MCF 10A (cell line): Measurements from ENCODE around the gene C1QTNF9B. TPM values are rescaled to one million over a fixed set of nuclear protein-coding genes. Genes with fewer than 3 reads are reported as not detected.

ENCODE experiments used
- BruUV-seq: library from RNA; stranded (reverse); fragments of 400-500 nt; replicated peaks from 2 replicates; lab custom pipeline; 2021; lab: Mats Ljungman, UMichigan
- CTCF ChIA-PET: fragments of 300-600 bp; sonication (Branson Sonifier 250); formaldehyde crosslinking; extraction: SDS; loops from one replicate; lab custom pipeline; 2021; ENCODE audit warnings: antibody characterized with exemption, inconsistent platforms; lab: Yijun Ruan, JAX
- POLR2A ChIA-PET: fragments of 300-600, 350-650 bp; sonication (Branson Sonifier 250); formaldehyde crosslinking; extraction: SDS; loops from one replicate; lab custom pipeline; 2020; ENCODE audit warnings: antibody characterized with exemption, inconsistent platforms; lab: Yijun Ruan, JAX
- DNase-seq: peaks from one replicate; pipeline ENCODE4 v3.0.0-alpha.2; 2018; ENCODE audit not compliant: unreplicated experiment
- H3K27ac Mint-ChIP-seq: one replicate; pipeline ENCODE4 v1.8.0; 2022; ENCODE audit warnings: mild to moderate bottlenecking, low read depth, mixed read lengths; ENCODE audit not compliant: unreplicated experiment
- H3K27me3 Mint-ChIP-seq: one replicate; pipeline ENCODE4 v1.8.0; 2022; ENCODE audit warnings: mixed read lengths; ENCODE audit not compliant: insufficient read depth, unreplicated experiment
- H3K36me3 Mint-ChIP-seq: one replicate; pipeline ENCODE4 v1.8.0; 2022; ENCODE audit warnings: mild to moderate bottlenecking, moderate library complexity, mixed read lengths; ENCODE audit not compliant: insufficient read depth, unreplicated experiment
- H3K4me1 Mint-ChIP-seq: one replicate; pipeline ENCODE4 v1.8.0; 2022; ENCODE audit warnings: mixed read lengths; ENCODE audit not compliant: insufficient read depth, unreplicated experiment
- H3K4me3 Mint-ChIP-seq: one replicate; pipeline ENCODE4 v1.8.0; 2022; ENCODE audit warnings: mild to moderate bottlenecking, moderate library complexity, mixed read lengths; ENCODE audit not compliant: unreplicated experiment
- H3K9me3 Mint-ChIP-seq: one replicate; pipeline ENCODE4 v1.8.0; 2022; ENCODE audit warnings: mixed read lengths; ENCODE audit not compliant: unreplicated experiment
- intact Hi-C: fragments of 100-400 bp; cut with micrococcal nuclease; formaldehyde crosslinking; loops from 2 replicates; pipeline ENCODE4 v1.14.1; 2022
- total RNA-seq: library from RNA; stranded (reverse); gene quantifications from 2 replicates; pipeline ENCODE4 v1.2.3, GENCODE V29; 2022
- TF ChIP-seq, protein P1 (sequence below): fragments of 200-600 bp; IDR thresholded peaks from one replicate; pipeline ENCODE4 v1.8.0; 2022; ENCODE audit warnings: antibody characterized with exemption, mild to moderate bottlenecking; ENCODE audit not compliant: unreplicated experiment

C1QTNF9B gene
- total RNA-seq, 1 experiment from 2014 or later, result not detected

- CTCF ChIA-PET, result interaction anchor here (0.6 to 5.4 kb wide), 6 partner anchors 15 to 306 kb away, joined by 3 to 54 read pairs (median 6); no protein-coding TSS in a partner anchor
These were observed 25.7 kb upstream of the C1QTNF9B start for GRCh38 chr13:23923031-23923430.

DNA sequence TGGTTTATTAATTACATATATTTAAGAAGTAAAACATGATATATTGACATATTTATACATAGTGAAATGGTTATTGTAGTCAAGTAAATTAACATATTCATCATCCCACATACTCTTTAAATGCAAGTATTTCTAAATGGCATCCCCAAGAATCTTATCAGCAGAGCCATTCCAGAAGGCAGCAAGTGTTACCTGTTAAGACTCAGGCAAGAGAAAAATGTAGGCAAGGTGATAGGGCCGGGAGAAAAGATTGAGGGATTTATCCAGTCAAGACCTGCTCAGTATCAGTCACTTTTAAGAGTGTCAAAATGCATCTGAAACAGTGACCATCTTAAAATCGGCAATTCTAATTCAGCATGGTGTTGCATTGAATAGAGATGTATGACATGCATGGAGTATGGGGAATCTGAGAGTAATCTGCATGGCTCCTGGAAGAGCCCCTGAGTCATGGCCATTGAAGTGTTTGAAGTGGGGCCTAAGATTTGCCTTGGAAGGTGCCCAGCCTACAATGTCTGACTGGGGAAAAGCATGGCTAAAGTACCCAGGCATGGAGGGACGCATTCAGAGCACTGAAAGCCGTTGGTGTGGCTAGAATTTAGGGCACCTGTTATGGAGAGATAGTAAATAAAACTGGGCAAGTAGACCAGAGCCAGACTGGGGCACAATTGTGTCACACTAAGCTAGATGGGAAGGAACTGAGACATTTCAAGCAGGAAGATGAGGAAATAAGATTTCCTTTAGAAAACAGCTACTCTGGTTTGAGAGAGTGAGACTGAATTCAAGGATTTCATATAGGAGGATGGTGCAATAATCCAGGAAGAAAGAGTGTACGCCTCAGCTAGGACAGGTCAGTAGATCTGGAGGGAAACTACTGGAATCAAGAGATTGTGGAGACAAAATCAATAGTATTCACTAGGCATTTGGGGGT lies 25.0 kb upstream of the C1QTNF9B start:
- CTCF ChIA-PET, result interaction anchor here (0.6 to 5.4 kb wide), 13 partner anchors 10 to 326 kb away, joined by 3 to 54 read pairs (median 3); no protein-coding TSS in a partner anchor
- H3K27me3 Mint-ChIP-seq, result peaks cover 34% of the 10 kb centered on the region

More at GRCh38 chr13:23923031-23923430, 25.7 kb upstream of the C1QTNF9B start:
- no peak for DNase-seq
- Mint-ChIP-seq H3K27me3 (peaks cover 26% of the 10 kb centered on the region), H3K4me1 (no peaks in the 10 kb centered on the region), H3K36me3 (no peaks in the 10 kb centered on the region), H3K9me3 (no peaks in the 10 kb centered on the region), H3K4me3 (no peak overlapping the region), H3K27ac (no peak overlapping the region)
- BruUV-seq, result no TSS peak
- POLR2A ChIA-PET, result no interaction called here
- TF ChIP-seq, protein P1, sequence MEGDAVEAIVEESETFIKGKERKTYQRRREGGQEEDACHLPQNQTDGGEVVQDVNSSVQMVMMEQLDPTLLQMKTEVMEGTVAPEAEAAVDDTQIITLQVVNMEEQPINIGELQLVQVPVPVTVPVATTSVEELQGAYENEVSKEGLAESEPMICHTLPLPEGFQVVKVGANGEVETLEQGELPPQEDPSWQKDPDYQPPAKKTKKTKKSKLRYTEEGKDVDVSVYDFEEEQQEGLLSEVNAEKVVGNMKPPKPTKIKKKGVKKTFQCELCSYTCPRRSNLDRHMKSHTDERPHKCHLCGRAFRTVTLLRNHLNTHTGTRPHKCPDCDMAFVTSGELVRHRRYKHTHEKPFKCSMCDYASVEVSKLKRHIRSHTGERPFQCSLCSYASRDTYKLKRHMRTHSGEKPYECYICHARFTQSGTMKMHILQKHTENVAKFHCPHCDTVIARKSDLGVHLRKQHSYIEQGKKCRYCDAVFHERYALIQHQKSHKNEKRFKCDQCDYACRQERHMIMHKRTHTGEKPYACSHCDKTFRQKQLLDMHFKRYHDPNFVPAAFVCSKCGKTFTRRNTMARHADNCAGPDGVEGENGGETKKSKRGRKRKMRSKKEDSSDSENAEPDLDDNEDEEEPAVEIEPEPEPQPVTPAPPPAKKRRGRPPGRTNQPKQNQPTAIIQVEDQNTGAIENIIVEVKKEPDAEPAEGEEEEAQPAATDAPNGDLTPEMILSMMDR, result no peak
- intact Hi-C loops, result no loop called here

DNA sequence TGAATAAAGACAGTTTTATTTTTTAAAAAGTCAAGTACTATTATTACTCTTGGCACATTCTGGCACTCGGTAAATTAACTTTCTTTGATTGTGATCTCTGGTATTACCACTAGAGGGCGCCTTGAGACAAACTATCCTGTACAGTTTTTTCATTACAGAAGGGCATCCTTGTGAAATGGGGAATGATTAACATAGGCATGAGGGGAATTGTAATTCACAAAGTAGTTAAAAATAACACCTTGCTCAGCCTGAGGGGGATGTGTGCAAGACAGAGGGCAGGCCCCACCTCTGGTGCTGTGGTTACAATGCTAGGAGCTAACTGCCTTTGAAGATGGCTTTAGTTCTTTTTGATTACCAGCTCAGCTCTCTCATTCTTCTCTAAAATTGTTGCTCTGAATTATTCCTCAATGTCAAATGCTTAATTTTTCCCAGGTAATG lies 24.2 kb upstream of the C1QTNF9B start:
- no peaks in the 10 kb centered on the region for H3K4me1 Mint-ChIP-seq
- no peaks in the 10 kb centered on the region for H3K9me3 Mint-ChIP-seq
- no peak overlapping the region for H3K4me3 Mint-ChIP-seq
- no TSS peak for BruUV-seq
- ChIA-PET POLR2A (interaction anchor here (0.6 kb wide), 1 partner anchor 299 kb away, joined by 3 read pairs; no protein-coding TSS in a partner anchor), CTCF (interaction anchor here (0.6 to 5.4 kb wide), 10 partner anchors 10 to 327 kb away, joined by 3 to 54 read pairs (median 3); no protein-coding TSS in a partner anchor)
- no peaks in the 10 kb centered on the region for H3K36me3 Mint-ChIP-seq
- TF ChIP-seq, protein P1, result peak; percentile 63
- H3K27ac Mint-ChIP-seq, result no peak overlapping the region
- intact Hi-C loops, result loop anchor here (1.0 to 2.0 kb wide), 3 partner anchors 39 to 307 kb away; no protein-coding TSS in a partner anchor
- H3K27me3 Mint-ChIP-seq, result peaks cover 42% of the 10 kb centered on the region
- DNase-seq, result peak; percentile 63

More for the DNA sequence above, 25.0 kb upstream of the C1QTNF9B start:
- Mint-ChIP-seq H3K4me3 (no peak overlapping the region), H3K9me3 (no peaks in the 10 kb centered on the region), H3K36me3 (no peaks in the 10 kb centered on the region), H3K4me1 (no peaks in the 10 kb centered on the region), H3K27ac (no peak overlapping the region)
- POLR2A ChIA-PET, result interaction anchor here (0.6 kb wide), 1 partner anchor 298 kb away, joined by 3 read pairs; no protein-coding TSS in a partner anchor
- TF ChIP-seq, protein P1, result no peak
- intact Hi-C loops, result no loop called here
- no TSS peak for BruUV-seq
- DNase-seq, result no peak

GRCh38 chr13:23919006-23919405 lies 21.7 kb upstream of the C1QTNF9B start:
- CTCF ChIA-PET, result interaction anchor here (0.8 to 1.9 kb wide), 8 partner anchors 14 to 475 kb away, joined by 3 to 10 read pairs (median 4); no protein-coding TSS in a partner anchor
- no peaks in the 10 kb centered on the region for H3K36me3 Mint-ChIP-seq
- POLR2A ChIA-PET, result interaction anchor here (0.6 kb wide), 2 partner anchors 18 to 49 kb away, joined by 3 read pairs; no protein-coding TSS in a partner anchor
- no peaks in the 10 kb centered on the region for H3K9me3 Mint-ChIP-seq
- no TSS peak for BruUV-seq
- peaks cover 55% of the 10 kb centered on the region for H3K27me3 Mint-ChIP-seq
- TF ChIP-seq, protein P1, result no peak
- no peak overlapping the region for H3K27ac Mint-ChIP-seq
- no peak overlapping the region for H3K4me3 Mint-ChIP-seq
- no peak for DNase-seq
- H3K4me1 Mint-ChIP-seq, result no peaks in the 10 kb centered on the region
- intact Hi-C loops, result no loop called here
